HG03066 (cell line): ENCODE results near the gene CST3.
"Not testable (repeated sequence)": the region's sequence is repeated elsewhere in the genome, so short reads cannot be mapped to it uniquely, and the experiment has no call there.

Experiments
- ATAC-seq: cut with Tn5 transposase; IDR thresholded peaks from one replicate; pipeline ENCODE4 v1.9.1; 2021; ENCODE audit warnings: low read depth; ENCODE audit not compliant: unreplicated experiment

CST3 gene

GRCh38 chr20:23645575-23645974 is 7.8 kb upstream of the CST3 start:
- ATAC-seq: no peak

GRCh38 chr20:23644164-23644563 is 6.4 kb upstream of the CST3 start:
- ATAC-seq: no peak

- ATAC-seq: no peak
Observed at GRCh38 chr20:23643659-23644058, 5.9 kb upstream of the CST3 start.

- no peak for ATAC-seq
Observed at GRCh38 chr20:23641936-23642751, 4.4 kb upstream of the CST3 start.

GRCh38 chr20:23640671-23641667 is 3.2 kb upstream of the CST3 start:
- ATAC-seq: no peak

- ATAC-seq: no peak
Observed at GRCh38 chr20:23640018-23640601, 2.4 kb upstream of the CST3 start.

- no peak for ATAC-seq
Observed at GRCh38 chr20:23639490-23639958, 1.8 kb upstream of the CST3 start.

- ATAC-seq: no peak
Observed at GRCh38 chr20:23638309-23638708, 554 bp upstream of the CST3 start.

- ATAC-seq: no peak
Observed at GRCh38 chr20:23636908-23637281, 860 bp downstream of the CST3 start.

GRCh38 chr20:23636182-23636907 is 1.4 kb downstream of the CST3 start:
- ATAC-seq: no peak

GRCh38 chr20:23635768-23636090 is 2.0 kb downstream of the CST3 start:
- not testable (repeated sequence) for ATAC-seq

GRCh38 chr20:23634985-23635767 is 2.6 kb downstream of the CST3 start:
- no peak for ATAC-seq

GRCh38 chr20:23634044-23634801 is 3.5 kb downstream of the CST3 start:
- ATAC-seq: no peak

- no peak for ATAC-seq
Observed at GRCh38 chr20:23632711-23633573, 4.8 kb downstream of the CST3 start.

GRCh38 chr20:23631981-23632710 is 5.6 kb downstream of the CST3 start:
- ATAC-seq: no peak

- no peak for ATAC-seq
Observed at GRCh38 chr20:23631226-23631822, 6.4 kb downstream of the CST3 start.

GRCh38 chr20:23630392-23630849 is 7.3 kb downstream of the CST3 start:
- ATAC-seq: no peak
